ENCODE results near the gene RYK.

The RYK gene

GRCh38 chr3:134179508-134179907 is 71.2 kb downstream of the RYK start:
- Histone ChIP-seq H3K36me3 (ENCODE audit: insufficient read depth, low read length) (peaks cover 24% of the 10 kb centered on the region), H3K9ac (ENCODE audit: low read length) (no peak overlapping the region), H3K9me3 (ENCODE audit: low read length) (no peaks in the 10 kb centered on the region), H3K4me1 (ENCODE audit: insufficient read depth, low read length) (no peaks in the 10 kb centered on the region), H3K27me3 (ENCODE audit: control insufficient read depth in 1 of 2, insufficient read depth in 2 of 2, low read length in 2 of 2) (no peaks in the 10 kb centered on the region), H3K27ac (ENCODE audit: low read depth, low read length) (no peak overlapping the region), H3K4me3 (ENCODE audit: low read depth in 1 of 2, low read length in 2 of 2) (no peak overlapping the region)

GRCh38 chr3:134163096-134163495 is 87.6 kb downstream of the RYK start:
- H3K4me3 ChIP-seq (ENCODE audit: low read depth in 1 of 2, low read length in 2 of 2), result no peak overlapping the region

DNA sequence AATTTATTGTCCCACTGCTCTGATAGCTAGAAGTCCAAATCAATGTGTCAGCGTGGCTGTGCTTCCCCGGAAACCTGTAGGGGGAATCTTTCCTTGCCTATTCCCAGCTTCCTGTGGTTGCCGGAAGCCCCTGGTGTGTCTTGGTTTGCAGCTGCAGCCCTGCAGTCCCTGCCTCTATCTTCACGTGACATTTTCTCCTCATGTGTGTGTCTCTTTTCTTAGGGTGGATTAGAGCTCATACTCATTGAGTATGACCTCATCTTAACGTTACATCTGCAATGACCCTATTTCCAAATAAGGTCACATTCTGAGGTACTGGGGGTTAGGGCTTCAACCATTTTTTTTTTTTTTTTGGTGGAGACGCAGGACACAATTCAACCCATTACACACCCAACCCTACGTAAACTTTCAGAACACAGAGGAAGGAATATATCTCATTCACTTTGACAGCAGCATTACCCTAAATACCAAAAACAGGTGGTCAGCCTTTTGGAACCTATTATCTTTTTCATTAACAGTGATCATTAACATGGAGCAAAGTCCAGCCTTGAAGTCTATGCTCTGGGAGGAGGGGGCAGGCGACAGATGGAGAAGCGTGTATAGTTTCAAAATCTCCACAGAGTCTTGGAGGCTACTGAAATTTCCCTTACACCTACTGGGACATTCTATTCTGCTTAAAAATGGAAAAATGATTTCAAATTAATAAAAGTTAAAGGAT is 88.6 kb downstream of the RYK start:
- Histone ChIP-seq H3K9ac (ENCODE audit: low read length) (no peak overlapping the region), H3K4me1 (ENCODE audit: insufficient read depth, low read length) (no peaks in the 10 kb centered on the region), H3K27me3 (ENCODE audit: control insufficient read depth in 1 of 2, insufficient read depth in 2 of 2, low read length in 2 of 2) (no peaks in the 10 kb centered on the region), H3K4me3 (ENCODE audit: low read depth in 1 of 2, low read length in 2 of 2) (no peak overlapping the region), H3K36me3 (ENCODE audit: insufficient read depth, low read length) (peaks cover 20% of the 10 kb centered on the region), H3K9me3 (ENCODE audit: low read length) (no peaks in the 10 kb centered on the region), H3K27ac (ENCODE audit: low read depth, low read length) (no peak overlapping the region)

More at GRCh38 chr3:134163096-134163495, 87.6 kb downstream of the RYK start:
- Histone ChIP-seq H3K27ac (ENCODE audit: low read depth, low read length) (no peak overlapping the region), H3K4me1 (ENCODE audit: insufficient read depth, low read length) (no peaks in the 10 kb centered on the region), H3K9ac (ENCODE audit: low read length) (no peak overlapping the region), H3K27me3 (ENCODE audit: control insufficient read depth in 1 of 2, insufficient read depth in 2 of 2, low read length in 2 of 2) (no peaks in the 10 kb centered on the region), H3K9me3 (ENCODE audit: low read length) (no peaks in the 10 kb centered on the region), H3K36me3 (ENCODE audit: insufficient read depth, low read length) (peaks cover 14% of the 10 kb centered on the region)

- Histone ChIP-seq H3K27me3 (ENCODE audit: control insufficient read depth in 1 of 2, insufficient read depth in 2 of 2, low read length in 2 of 2) (no peaks in the 10 kb centered on the region), H3K9ac (ENCODE audit: low read length) (no peak overlapping the region), H3K4me3 (ENCODE audit: low read depth in 1 of 2, low read length in 2 of 2) (no peak overlapping the region), H3K9me3 (ENCODE audit: low read length) (no peaks in the 10 kb centered on the region), H3K4me1 (ENCODE audit: insufficient read depth, low read length) (no peaks in the 10 kb centered on the region), H3K27ac (ENCODE audit: low read depth, low read length) (no peak overlapping the region), H3K36me3 (ENCODE audit: insufficient read depth, low read length) (peaks cover 58% of the 10 kb centered on the region)
Observed at GRCh38 chr3:134155446-134155845, 95.2 kb downstream of the RYK start.

- no peaks in the 10 kb centered on the region for H3K4me1 ChIP-seq (ENCODE audit: insufficient read depth, low read length)
- H3K9ac ChIP-seq (ENCODE audit: low read length), result no peak overlapping the region
- no peaks in the 10 kb centered on the region for H3K9me3 ChIP-seq (ENCODE audit: low read length)
- H3K36me3 ChIP-seq (ENCODE audit: insufficient read depth, low read length), result peaks cover 54% of the 10 kb centered on the region
- H3K4me3 ChIP-seq (ENCODE audit: low read depth in 1 of 2, low read length in 2 of 2), result no peak overlapping the region
- H3K27me3 ChIP-seq (ENCODE audit: control insufficient read depth in 1 of 2, insufficient read depth in 2 of 2, low read length in 2 of 2), result no peaks in the 10 kb centered on the region
- no peak overlapping the region for H3K27ac ChIP-seq (ENCODE audit: low read depth, low read length)
Observed at GRCh38 chr3:134153761-134154160, 96.9 kb downstream of the RYK start.

DNA sequence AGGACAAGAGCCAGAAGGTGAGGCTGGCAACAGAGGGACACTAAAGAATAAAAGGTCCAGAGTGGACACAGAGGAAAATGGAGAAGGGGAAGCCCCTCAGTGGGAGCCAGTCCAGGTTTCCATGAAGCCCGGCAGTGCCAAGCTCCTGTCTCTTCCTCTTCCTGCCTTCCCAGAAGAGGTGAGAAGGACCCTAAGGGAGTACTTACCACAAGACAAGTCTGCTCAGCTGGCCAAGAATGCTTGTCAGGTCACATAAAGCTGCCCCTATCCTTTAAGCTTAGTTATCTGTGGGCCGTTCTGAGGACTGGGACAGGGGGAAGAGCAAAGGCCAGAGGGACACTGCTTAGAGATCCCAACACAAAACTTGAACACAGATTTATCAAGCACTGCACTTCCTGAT is 100.2 kb downstream of the RYK start:
- Histone ChIP-seq H3K9me3 (ENCODE audit: low read length) (no peaks in the 10 kb centered on the region), H3K4me1 (ENCODE audit: insufficient read depth, low read length) (no peaks in the 10 kb centered on the region), H3K27me3 (ENCODE audit: control insufficient read depth in 1 of 2, insufficient read depth in 2 of 2, low read length in 2 of 2) (no peaks in the 10 kb centered on the region), H3K36me3 (ENCODE audit: insufficient read depth, low read length) (peaks cover 34% of the 10 kb centered on the region), H3K4me3 (ENCODE audit: low read depth in 1 of 2, low read length in 2 of 2) (no peak overlapping the region), H3K27ac (ENCODE audit: low read depth, low read length) (no peak overlapping the region), H3K9ac (ENCODE audit: low read length) (no peak overlapping the region)

DNA sequence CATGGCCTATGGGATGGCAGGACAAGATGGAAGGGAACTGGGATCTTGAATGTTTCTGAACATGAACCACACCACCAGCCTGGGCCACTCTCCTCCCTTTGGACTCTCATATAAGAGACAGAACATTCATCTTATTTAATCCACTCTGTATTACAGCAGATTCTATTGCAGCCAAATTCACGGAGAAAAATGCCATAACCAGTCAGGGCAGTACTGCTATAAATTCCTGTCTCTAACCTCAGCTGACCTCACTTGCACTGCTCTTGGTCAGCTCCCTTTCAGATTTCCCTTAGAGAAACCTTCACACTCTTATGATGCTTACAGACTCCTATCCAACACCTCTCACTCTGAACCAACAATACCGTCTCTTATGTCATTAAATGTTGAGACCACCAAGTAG is 101.4 kb downstream of the RYK start:
- H3K36me3 ChIP-seq (ENCODE audit: insufficient read depth, low read length), result peaks cover 22% of the 10 kb centered on the region
- no peak overlapping the region for H3K27ac ChIP-seq (ENCODE audit: low read depth, low read length)
- no peaks in the 10 kb centered on the region for H3K27me3 ChIP-seq (ENCODE audit: control insufficient read depth in 1 of 2, insufficient read depth in 2 of 2, low read length in 2 of 2)
- H3K4me1 ChIP-seq (ENCODE audit: insufficient read depth, low read length), result no peaks in the 10 kb centered on the region
- H3K9me3 ChIP-seq (ENCODE audit: low read length), result no peaks in the 10 kb centered on the region
- H3K4me3 ChIP-seq (ENCODE audit: low read depth in 1 of 2, low read length in 2 of 2), result no peak overlapping the region
- H3K9ac ChIP-seq (ENCODE audit: low read length), result no peak overlapping the region

DNA sequence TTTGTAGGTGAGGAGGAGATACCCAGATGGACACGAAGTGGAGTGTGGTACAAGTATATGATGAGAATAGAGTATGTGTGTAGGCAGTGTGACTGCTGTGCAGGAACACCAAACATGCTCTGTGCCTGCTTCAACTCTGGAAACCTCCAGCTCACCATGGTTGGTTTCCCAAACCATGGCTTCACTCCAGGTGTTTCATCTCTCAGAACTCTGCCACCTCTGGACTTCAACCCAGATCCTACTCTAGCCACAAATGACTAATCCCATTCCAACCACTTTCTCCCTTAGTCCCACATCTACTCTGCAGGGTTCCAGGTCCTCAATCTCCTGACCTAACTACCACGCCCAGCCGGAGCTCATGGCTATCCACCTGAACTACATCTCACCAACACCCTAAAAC is 102.1 kb downstream of the RYK start:
- Histone ChIP-seq H3K27ac (ENCODE audit: low read depth, low read length) (no peak overlapping the region), H3K9ac (ENCODE audit: low read length) (no peak overlapping the region), H3K27me3 (ENCODE audit: control insufficient read depth in 1 of 2, insufficient read depth in 2 of 2, low read length in 2 of 2) (no peaks in the 10 kb centered on the region), H3K4me1 (ENCODE audit: insufficient read depth, low read length) (no peaks in the 10 kb centered on the region), H3K36me3 (ENCODE audit: insufficient read depth, low read length) (peaks cover 16% of the 10 kb centered on the region), H3K9me3 (ENCODE audit: low read length) (no peaks in the 10 kb centered on the region), H3K4me3 (ENCODE audit: low read depth in 1 of 2, low read length in 2 of 2) (no peak overlapping the region)

DNA sequence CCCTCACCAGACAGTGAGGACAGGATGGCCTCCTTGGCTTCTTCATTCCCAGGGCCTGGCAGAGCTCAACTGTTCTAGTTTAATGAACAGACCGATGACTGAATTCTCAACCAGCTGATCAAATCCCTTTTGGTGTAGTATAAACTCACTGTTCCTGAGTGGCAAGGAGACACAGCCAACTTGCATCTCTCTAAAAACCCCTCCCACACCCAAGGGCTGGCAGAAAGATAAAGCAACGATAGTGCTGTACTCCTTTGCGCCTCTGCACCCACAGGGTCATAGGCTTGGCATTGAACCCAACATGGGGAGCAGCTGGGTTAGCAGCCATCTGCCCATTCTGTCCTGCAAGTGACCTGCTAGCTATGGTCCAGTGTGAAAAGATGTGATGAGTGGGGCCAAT is 103.2 kb downstream of the RYK start:
- Histone ChIP-seq H3K4me1 (ENCODE audit: insufficient read depth, low read length) (no peaks in the 10 kb centered on the region), H3K27ac (ENCODE audit: low read depth, low read length) (no peak overlapping the region), H3K4me3 (ENCODE audit: low read depth in 1 of 2, low read length in 2 of 2) (no peak overlapping the region), H3K9me3 (ENCODE audit: low read length) (no peaks in the 10 kb centered on the region), H3K27me3 (ENCODE audit: control insufficient read depth in 1 of 2, insufficient read depth in 2 of 2, low read length in 2 of 2) (no peaks in the 10 kb centered on the region), H3K36me3 (ENCODE audit: insufficient read depth, low read length) (peaks cover 10% of the 10 kb centered on the region), H3K9ac (ENCODE audit: low read length) (no peak overlapping the region)

GRCh38 chr3:134146666-134147065 is 104.0 kb downstream of the RYK start:
- Histone ChIP-seq H3K4me3 (ENCODE audit: low read depth in 1 of 2, low read length in 2 of 2) (no peak overlapping the region), H3K27me3 (ENCODE audit: control insufficient read depth in 1 of 2, insufficient read depth in 2 of 2, low read length in 2 of 2) (no peaks in the 10 kb centered on the region), H3K9me3 (ENCODE audit: low read length) (no peaks in the 10 kb centered on the region), H3K27ac (ENCODE audit: low read depth, low read length) (no peak overlapping the region), H3K36me3 (ENCODE audit: insufficient read depth, low read length) (peaks cover 3% of the 10 kb centered on the region), H3K9ac (ENCODE audit: low read length) (no peak overlapping the region), H3K4me1 (ENCODE audit: insufficient read depth, low read length) (no peaks in the 10 kb centered on the region)

DNA sequence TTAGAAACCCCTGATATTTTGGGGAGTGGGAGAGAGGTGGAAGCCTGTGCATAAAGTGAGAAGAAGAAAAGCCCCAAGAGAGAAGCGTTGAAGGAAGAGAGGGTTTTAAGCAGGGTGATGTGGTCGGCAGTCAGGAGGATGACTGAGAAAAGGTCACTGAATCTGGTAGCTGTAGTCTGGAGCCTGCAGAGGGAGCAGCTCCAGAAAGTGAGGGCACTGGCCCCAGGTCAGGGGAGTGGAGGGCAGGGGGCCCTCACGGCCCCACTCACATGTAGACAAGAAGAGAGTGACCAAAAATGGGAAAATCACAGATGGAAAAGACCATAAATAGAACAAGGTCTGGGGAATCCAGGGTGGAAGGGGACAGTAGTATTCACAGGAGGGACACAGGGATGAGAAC is 105.5 kb downstream of the RYK start:
- H3K4me1 ChIP-seq (ENCODE audit: insufficient read depth, low read length), result no peaks in the 10 kb centered on the region
- no peak overlapping the region for H3K9ac ChIP-seq (ENCODE audit: low read length)
- H3K9me3 ChIP-seq (ENCODE audit: low read length), result no peaks in the 10 kb centered on the region
- H3K4me3 ChIP-seq (ENCODE audit: low read depth in 1 of 2, low read length in 2 of 2), result no peak overlapping the region
- H3K27ac ChIP-seq (ENCODE audit: low read depth, low read length), result no peak overlapping the region
- no peaks in the 10 kb centered on the region for H3K36me3 ChIP-seq (ENCODE audit: insufficient read depth, low read length)
- H3K27me3 ChIP-seq (ENCODE audit: control insufficient read depth in 1 of 2, insufficient read depth in 2 of 2, low read length in 2 of 2), result no peaks in the 10 kb centered on the region

GRCh38 chr3:134144694-134145093 is 106.0 kb downstream of the RYK start:
- Histone ChIP-seq H3K9me3 (ENCODE audit: low read length) (no peaks in the 10 kb centered on the region), H3K4me1 (ENCODE audit: insufficient read depth, low read length) (no peaks in the 10 kb centered on the region), H3K27ac (ENCODE audit: low read depth, low read length) (no peak overlapping the region), H3K9ac (ENCODE audit: low read length) (no peak overlapping the region), H3K36me3 (ENCODE audit: insufficient read depth, low read length) (no peaks in the 10 kb centered on the region), H3K4me3 (ENCODE audit: low read depth in 1 of 2, low read length in 2 of 2) (no peak overlapping the region), H3K27me3 (ENCODE audit: control insufficient read depth in 1 of 2, insufficient read depth in 2 of 2, low read length in 2 of 2) (no peaks in the 10 kb centered on the region)

Data from muscle layer of colon (tissue), 2 donors.